Amniotic epithelial cell (primary cell): ENCODE measurements around the gene DENND2D.
"Not testable (repeated sequence)": the region's sequence is repeated elsewhere in the genome, so short reads cannot be mapped to it uniquely, and the experiment has no call there.

Experiments
- DNase-seq: peaks from one replicate; pipeline ENCODE4 v3.0.0-alpha.2; 2010; ENCODE audit warnings: low read depth

The DENND2D gene

GRCh38 chr1:111221633-111222291, 21.3 kb upstream of the DENND2D start:
- peak; percentile 15 for DNase-seq

GRCh38 chr1:111221276-111221632, 20.8 kb upstream of the DENND2D start:
- no peak for DNase-seq

- no peak for DNase-seq
Measured at GRCh38 chr1:111220302-111220890, 19.9 kb upstream of the DENND2D start.

- DNase-seq: no peak
Measured at GRCh38 chr1:111219557-111220286, 19.3 kb upstream of the DENND2D start.

GRCh38 chr1:111218701-111219556, 18.5 kb upstream of the DENND2D start:
- DNase-seq: no peak

- DNase-seq: no peak
Measured at GRCh38 chr1:111217183-111217910, 16.9 kb upstream of the DENND2D start.

GRCh38 chr1:111216751-111217150, 16.3 kb upstream of the DENND2D start:
- DNase-seq: no peak

GRCh38 chr1:111215285-111215684, 14.8 kb upstream of the DENND2D start:
- DNase-seq: not testable (repeated sequence)

- DNase-seq: no peak
Measured at GRCh38 chr1:111214884-111215283, 14.4 kb upstream of the DENND2D start.

- no peak for DNase-seq
Measured at GRCh38 chr1:111214074-111214801, 13.8 kb upstream of the DENND2D start.

- DNase-seq: no peak
Measured at GRCh38 chr1:111213412-111213811, 13.0 kb upstream of the DENND2D start.

GRCh38 chr1:111212634-111213335, 12.3 kb upstream of the DENND2D start:
- DNase-seq: no peak

GRCh38 chr1:111211921-111212320, 11.5 kb upstream of the DENND2D start:
- no peak for DNase-seq

GRCh38 chr1:111209622-111210021, 9.2 kb upstream of the DENND2D start:
- DNase-seq: peak; percentile 19

GRCh38 chr1:111208921-111209320, 8.5 kb upstream of the DENND2D start:
- DNase-seq: no peak

GRCh38 chr1:111205714-111206050, 5.2 kb upstream of the DENND2D start:
- DNase-seq: peak; percentile 47

GRCh38 chr1:111204983-111205713, 4.7 kb upstream of the DENND2D start:
- no peak for DNase-seq

GRCh38 chr1:111204201-111204982, 3.9 kb upstream of the DENND2D start:
- DNase-seq: peak; percentile 14

- DNase-seq: peak; percentile 52
Measured at GRCh38 chr1:111203681-111204200, 3.3 kb upstream of the DENND2D start.
